ENCODE results near the gene PRKCH.

Gene PRKCH

DNA sequence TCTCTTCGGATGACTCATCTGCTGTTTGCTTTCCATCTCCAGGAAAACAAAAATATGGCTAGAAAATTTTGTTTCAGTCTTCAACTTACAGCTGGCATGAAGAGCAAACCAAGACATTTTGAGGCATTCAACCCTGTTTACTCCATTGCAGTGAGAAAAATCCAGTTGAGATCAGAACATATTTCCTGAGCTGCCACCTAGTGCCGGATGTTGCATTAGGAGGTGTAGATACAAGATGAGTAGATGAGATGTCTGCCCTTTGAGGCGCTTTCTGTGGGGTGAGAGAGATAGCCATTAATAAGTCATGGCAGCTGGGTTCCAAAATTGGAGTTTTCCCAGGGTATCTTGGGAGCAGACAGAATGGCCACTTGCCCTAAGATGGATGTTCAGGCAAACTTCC lies 171.1 kb downstream of the PRKCH start:
- DNase-seq (ENCODE audit: low spot score), result no peak

DNA sequence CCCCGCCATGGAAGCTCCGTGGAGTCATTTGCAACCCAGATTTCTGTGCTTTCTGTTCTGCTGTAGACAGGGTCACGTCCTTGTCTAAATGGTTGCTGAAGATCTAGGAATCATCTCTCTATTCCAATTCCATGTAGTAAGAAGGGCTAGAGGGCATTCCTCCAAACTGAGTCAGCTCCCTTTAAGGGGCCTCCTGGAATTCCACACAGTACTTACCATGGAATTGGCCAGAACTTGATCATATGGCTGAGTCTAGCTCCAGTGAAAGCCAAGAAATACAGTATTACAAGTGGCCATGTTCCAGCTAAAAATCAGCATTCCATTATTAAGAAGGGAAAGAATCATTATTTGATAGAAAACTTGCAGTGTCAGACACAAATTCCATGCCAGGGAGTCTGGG lies 171.9 kb downstream of the PRKCH start:
- no peak for DNase-seq (ENCODE audit: low spot score)

DNA sequence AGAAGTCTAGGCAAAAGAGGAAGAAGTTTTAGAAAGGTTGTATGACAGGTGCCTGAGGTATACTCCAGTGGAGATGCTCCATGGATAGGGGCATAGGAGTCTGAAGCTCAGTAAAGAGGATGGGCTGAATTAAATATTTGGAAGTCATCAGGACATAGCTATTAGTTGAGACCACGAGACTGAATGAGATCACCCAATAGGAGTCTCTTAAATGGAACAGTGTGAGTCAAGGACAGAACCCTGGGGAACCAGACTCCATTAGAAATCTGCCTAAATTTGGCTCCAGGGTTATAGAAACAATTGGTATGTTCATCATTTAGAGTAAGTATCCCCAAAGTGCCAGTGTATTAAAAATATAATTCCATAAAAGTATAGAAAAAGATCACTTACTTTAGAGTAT lies 172.6 kb downstream of the PRKCH start:
- no peak for DNase-seq (ENCODE audit: low spot score)

DNA sequence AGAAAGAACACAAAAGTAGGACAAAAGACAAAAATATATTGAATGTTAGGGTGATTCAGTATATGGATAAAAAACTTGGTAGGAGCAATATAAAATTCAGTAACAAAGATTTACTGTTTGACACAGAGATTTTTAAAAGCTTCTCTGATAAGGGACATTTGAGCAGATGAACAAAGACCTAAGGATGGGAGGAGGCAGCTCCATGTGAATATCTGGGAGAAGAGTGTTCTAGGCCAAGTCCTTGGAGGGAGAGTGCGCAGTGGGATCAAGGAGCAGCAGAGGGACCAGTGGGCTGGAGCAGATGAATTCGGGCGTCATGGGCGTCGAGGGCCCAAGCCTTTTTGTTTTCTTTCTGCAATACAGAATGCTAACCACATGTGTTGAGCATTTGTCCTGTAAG lies 174.4 kb downstream of the PRKCH start:
- no peak for DNase-seq (ENCODE audit: low spot score)

DNA sequence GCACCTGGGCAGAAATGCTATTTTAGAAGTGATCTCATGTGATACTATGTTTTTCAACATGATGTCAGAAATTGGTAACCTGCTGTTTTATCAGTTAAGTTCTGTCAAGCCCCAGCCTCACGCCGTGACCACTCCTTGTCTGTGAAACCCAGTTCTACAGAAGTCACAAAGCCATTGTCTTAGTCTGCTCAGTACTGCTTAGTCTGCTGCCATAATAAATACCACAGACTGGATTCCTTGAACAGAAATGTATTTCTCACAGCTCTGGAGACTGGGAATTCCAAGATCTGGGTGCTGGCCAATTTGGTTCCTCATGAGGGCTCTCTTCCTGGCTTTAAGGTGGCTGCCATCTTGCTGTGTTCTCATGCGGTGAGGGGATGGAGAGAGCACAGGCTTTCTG lies 176.9 kb downstream of the PRKCH start:
- no peak for DNase-seq (ENCODE audit: low spot score)

DNA sequence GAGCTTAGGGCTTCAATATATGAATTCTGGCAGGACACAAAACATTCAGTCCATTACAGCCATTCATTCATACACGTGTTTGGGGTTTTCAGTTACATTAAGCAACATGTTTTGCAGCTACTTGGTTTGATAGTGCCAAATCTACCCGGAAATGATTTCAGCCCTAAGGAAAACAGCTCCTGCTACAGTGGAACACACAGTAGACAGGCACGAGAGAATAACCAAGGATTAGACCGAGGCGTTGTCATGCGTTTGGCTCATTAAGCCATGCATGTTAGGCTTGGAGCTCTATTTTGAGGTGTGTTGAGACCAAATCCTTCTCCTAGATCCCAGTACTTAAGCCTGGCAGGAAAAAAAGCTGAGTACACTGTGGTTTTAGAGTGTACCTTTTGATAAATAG lies 177.4 kb downstream of the PRKCH start:
- no peak for DNase-seq (ENCODE audit: low spot score)

DNA sequence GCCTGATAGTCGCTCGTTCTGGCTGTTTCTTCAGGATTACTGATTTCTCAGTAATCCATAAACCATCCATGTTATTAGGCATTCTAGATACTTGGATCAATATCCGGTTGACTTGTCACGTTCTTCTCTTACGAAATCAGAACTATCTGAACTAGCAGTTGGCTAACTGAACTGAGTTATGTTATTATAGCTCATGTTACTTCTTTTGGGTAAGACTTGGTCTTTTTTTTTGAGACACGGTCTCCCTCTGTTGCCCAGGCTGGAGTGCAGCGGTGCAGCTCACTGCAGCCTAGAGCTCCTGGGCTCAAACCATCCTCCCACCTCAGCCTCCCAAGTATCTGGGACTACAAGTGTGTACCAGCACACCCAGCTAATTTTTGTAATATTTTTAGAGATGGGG lies 178.6 kb downstream of the PRKCH start:
- DNase-seq (ENCODE audit: low spot score), result no peak

DNA sequence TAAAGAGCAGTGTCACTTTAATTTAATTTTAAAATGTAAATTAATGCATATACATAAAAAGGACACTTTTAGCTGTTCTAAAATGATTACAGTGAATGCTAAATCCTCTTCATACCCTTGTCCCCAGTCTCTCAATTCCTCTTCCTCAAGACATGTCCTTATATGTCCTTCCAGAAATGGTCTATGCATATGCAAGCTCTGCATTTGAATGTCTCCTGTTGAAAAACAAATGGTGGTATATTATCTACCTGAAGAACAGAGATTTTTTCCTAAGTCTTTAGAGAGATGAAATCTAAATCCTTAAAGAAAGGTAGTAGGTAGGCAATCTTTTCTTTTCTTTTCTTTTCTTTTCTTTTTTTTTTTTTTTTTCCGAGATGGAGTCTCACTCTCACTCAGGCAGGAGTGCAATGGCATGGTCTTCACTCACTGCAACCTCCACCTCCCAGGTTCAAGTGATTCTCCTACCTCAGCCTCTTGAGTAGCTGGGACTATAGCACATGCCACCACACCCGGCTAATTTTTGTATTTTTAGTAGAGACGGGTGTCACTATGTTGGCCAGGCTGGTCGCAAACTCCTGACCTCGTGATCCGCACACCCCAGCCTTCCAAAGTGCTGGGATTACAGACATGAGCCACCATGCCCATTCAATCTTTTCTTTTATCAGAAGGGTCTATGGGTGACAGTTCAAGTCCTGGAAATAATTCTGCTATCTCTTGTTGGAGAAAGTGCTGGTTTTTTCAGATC lies 180.5 kb downstream of the PRKCH start:
- no peak for DNase-seq (ENCODE audit: low spot score)

DNA sequence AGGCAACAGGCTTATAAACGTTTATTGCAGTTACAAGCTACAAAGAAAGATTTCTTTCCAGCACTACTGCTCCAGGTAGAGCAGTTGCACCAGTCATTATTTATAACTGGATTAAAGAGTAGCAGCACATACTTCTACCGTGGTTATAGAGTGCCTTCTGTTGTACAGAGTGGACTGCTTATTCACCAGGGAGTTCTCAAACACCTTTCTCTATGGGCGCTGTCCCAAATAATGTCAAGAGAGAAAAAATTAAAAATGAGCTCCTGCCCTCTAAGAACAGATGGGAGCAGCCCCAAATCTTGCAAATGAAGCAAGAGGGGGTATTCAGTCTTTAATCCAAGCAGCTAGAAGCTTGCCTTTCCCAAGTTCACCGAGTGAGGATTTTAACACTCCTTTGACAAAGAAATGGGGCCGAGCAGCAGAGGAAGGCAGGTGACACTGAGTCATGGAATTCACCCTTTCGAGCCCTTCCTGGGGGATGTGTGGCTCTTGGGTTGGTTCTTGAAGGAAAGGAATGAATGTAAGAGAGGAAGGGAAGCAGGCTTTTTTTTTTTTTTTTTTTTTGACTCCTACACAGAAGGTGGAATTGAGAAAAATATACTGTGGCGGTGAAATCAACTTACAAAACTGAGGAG lies 181.2 kb downstream of the PRKCH start:
- peak; percentile 71 for DNase-seq (ENCODE audit: low spot score)

DNA sequence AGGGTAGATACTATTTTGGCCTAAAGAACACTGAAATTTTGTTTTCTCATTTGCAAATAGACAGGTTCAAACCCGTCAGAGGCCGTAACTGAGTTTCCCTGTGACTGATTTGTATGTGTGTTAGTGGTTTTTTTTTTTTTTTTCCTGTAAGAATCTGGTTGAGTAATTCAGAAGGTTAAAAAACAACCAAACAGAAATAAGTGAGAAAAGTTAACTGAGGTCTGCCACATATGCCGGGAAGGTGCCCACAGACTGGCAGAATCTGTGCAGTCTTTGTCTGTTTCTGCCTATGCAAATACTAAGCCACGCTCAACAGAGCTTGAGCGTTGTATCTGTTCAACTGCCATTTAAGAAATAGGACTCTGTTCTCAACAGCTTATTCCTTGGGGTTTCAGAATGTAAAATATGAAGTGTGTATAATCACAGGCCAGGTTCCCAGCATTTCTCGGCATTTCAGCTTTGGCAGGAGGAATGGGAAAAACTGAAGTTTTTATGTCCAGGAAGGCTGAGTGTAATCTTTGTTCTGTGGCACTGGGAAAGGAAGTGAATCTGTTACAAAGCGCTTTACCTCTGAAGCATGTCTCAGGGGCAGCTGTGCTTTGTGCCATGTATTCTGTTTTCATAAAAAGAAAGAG lies 181.9 kb downstream of the PRKCH start:
- DNase-seq (ENCODE audit: low spot score), result peak; percentile 42

DNA sequence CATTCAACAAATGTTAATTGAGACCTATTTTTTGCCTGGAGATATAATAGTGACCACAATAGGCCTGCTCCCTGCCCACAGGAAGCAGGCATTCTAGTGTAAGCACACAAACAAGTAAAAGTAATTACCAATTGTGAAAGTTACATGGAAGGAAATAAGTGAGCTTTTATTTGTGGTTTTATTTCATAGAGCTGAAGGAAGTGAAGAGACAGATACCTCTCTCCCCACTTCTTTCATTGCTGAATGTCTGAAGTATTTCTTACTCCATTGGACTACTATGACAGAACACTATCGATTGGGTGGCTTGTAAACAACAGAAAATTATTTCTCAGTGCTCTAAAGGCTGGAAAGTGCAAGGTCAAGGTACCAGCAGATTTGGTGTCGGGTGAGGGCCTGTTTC lies 183.5 kb downstream of the PRKCH start:
- no peak for DNase-seq (ENCODE audit: low spot score)

DNA sequence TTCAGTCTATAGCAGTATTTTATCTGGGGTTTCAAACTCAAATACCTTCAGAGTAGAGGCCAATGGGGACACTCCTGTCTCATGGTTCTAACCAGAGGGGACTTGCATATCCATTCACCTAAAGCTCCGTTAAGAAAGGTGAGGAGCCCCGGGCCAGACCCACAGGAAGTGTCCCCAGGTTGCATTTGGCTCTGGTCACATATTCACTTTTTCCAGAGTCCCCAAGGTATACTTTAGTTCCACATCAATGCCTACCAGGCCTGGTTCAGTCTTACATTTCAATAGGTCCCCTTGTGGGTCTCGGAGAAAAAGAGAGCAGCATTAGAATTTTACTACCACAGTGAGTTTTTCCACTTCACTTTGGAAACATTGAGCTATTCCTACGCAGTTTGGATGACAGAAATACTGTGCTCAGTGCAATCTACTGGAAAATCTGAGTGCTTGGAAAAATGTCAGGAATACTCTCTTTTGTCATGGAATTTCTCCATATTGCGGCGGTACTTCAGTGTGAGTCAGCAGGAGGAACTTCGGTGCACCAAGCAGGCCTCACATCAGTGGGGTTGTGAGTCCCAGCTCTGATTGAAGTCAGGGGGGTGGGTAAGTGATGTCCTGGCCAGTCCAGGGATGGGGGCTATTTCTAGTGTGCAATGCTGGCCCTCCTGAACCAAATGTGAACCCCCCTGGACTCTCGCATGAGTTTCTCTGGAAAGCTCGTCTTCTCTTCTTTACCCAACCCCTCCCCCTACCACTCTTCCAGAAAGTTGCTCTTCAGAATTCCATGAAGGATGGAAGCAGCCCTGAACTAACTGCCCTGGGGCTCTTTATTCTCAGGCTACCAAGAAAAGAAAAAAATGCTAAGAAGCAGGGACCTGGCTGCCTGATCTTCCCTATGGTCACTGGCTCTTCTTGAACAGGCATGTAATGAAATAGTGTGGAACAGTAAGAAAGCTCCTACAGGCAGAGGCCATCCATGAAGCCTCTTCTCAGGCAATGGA lies 184.7 kb downstream of the PRKCH start:
- no peak for DNase-seq (ENCODE audit: low spot score)

DNA sequence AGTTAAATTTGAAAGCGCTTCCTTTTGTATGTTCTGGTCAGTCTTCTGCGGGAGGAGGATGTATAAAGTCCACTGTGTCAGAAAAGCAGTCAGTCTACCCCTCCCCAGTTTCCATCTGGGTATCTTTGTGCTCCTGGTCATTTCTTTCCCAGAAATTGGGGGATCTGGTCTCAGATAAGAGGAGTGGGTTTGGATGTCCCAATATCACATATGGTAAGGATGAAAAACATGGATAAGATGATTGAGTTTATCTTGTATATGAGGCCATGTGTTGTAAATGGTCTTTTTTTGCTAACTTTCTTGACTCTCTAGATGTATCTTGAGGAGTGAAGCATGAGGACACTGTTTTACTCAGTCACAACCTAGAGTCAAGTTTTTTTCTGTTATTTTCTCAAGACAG lies 187.1 kb downstream of the PRKCH start:
- no peak for DNase-seq (ENCODE audit: low spot score)

DNA sequence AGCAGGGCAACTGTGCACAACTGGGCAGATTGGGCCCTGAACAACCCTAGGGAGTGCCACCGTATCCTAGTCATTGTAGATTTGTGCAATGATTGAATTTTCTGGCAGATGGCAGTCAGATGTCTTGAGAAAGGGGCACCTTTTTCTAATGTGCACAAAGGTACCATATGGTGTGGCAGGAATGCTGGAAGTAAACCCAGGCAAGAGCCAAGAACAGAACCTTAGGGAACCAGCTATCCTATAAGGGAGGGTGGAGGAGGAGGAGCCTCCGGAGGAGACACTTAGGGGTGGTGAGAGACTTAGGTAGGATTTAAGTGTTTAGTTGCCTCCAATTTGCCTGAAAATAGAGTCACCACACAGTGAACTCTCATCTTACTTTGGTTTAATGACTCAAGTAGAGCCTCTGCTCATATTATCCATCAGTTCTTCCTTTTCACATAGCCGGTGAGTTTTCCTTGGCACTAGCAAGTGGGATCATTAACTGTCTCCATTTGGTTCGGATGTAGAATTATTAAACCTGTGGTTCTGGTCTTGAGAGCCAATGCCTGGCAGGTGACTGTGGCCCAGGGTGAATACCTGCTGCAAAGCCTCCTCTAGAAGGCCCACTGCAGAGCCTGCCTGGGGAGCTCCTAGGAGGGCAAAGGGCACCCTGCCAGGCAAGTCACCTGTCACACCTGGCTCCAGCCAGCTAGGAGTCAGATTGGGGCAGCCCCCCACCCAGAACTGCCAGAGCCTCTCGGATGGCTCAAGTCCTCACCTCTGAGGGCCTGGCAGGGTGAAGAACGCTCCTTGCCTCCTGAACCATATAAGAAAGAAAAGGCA lies 189.6 kb downstream of the PRKCH start:
- no peak for DNase-seq (ENCODE audit: low spot score)

DNA sequence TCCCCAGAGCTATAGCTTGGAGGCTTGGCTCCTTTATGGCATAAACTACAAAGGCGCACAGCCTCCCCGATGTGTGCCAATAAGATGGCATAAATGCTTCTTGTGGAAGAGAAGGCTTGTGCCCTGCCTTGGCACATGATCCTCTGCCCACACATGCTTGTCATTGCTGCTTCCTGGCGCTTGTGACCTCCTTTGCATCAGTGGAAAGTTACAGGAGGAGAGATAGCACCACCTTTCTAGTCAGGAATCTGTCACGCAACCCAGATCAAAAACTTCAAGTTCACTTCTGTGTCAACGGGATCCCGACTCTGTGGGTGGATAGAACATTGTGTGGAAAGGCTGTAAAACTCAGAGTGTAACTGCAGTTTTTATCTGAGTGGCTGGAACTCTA lies 190.2 kb downstream of the PRKCH start:
- no peak for DNase-seq (ENCODE audit: low spot score)

DNA sequence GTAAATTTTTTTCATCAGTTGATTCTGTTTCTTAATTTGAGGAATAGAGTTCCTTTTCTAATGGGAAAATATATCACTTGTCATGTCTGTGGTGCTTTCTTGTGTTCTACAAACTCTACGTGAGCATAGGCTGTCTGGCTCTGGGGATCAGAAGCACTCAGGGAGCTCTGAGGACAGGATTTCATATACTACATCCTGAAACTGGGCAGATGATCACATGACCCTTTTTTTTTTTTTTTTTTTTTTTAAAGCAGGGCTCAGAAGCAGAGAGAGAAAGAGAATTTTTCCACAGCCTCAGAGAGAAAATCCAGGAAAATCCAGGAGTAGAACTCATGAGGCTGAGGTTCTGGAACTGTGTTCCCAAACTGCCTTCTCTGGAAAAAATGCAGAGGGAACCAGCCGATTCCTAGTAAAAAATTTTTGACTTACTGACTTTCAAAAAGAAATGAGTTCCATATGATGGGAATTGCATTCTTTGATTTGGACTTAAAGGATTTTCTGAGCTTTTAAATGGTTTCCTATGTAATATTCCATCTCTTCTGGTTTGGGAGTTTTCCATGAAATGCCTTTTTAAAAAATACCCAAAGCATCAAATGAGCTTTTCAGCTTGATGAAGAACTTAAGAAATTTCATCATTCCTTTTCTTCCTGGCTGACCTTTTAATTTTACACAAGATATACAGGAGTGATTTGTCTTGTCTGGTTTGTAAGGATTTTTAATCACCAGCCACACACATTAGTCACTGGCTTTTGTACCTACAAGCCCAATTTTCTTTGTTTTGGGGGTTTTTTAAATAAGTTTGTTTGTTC lies 190.9 kb downstream of the PRKCH start:
- DNase-seq (ENCODE audit: low spot score), result peak; percentile 32

DNA sequence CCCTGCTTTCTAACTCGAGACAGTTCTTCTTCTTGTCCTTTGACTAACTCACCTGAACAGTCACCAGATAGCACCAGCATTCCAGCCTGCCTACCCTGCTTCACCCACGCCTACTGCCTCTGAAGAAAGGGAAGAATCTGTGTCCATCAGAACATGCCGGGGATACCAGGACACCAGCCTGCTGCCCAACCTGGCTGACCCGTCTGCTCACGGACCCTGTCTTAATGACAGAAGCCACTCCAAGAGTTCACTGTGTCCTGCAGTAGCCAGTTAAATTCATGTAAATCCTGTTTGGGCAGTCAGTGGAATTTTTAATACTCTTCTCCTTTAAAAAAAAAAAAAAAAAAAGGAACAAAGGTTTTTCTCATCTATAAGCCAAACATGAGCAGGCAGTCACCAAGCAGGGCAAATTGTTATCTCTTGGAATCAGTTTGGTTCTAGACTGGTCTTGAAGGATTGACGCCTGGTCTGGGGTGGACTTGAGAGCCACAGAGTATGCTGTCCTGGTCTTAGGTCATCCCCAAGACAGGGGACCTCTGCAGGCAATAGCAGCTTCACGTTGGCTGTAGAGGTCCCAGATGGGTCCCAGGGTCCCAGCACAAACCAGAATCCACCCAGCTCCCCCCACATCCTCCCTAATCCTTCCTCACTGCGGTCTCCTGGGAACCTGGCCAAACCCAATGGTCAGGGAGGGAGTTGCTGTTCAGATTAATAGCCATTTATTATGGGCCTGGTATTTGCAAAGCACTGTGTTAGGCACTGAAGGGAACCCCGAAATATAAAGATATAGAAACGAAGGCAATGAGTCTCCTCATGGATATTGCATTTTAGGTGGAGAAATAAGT lies 192.8 kb downstream of the PRKCH start:
- DNase-seq (ENCODE audit: low spot score), result peak; percentile 21

DNA sequence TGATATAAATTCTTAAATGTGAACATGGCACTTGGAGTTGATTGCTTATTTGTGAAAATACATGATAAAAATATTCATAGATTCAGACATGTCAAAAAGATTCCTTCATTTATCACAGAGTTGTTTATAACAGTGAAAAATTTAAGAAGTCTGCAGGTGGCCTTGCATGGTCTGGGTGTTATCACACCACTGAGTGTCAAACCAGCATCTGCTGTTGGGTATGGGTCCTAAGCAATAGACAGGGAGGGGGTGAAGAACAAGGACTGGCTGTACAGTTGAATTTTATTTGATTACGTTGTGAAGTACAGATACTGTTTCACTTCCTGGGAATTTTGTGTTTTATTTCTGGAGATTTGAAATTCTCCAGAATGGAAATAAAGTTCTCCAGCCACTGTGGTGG lies 193.5 kb downstream of the PRKCH start:
- no peak for DNase-seq (ENCODE audit: low spot score)

DNA sequence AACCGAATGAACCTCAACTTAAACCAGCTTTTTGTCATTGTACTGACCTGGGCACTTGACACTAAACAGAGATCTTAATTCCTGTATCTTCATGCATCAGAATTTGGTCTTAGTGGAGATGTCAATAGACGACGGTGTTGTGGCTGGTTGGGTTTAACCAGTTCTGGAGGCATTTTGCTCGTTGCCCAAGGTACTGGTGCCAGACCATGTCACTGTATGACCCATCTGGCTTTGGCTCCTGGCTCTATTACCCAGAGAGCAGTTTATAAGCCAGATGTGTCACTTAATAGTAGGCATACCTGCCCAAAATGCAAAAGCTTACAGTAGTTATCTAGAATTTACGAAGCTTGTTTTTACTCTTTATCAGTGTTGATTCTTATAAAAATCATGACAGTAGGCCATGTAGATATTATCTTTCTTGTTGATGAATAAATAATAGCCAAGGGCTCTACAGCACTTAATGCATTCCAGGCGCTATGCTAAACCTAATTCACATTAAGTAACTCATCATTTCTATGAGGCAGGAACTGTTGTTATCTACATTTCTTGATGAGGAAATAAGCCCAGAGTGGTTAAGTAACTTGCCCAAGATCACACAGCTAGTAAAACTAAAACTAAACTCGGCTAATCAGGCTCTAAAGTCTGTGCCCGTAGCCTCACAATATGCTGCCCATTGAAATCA lies 194.2 kb downstream of the PRKCH start:
- DNase-seq (ENCODE audit: low spot score), result no peak
